GM23338 (cell line): ENCODE measurements around the gene MANBA. TPM values are rescaled to one million over a fixed set of nuclear protein-coding genes. Genes with fewer than 3 reads are reported as not detected.

ENCODE experiments used
- ATAC-seq: fragments of 200-7000 bp; cut with Tn5 transposase; 3 replicates; pipeline ENCODE4 v1.9.1; 2020
- DNase-seq: peaks from one replicate; pipeline ENCODE4 v3.0.0-alpha.2; 2015; ENCODE audit warnings: low spot score
- H2AFZ ChIP-seq: fragments of 200-600 bp; sonication (generic); 2 replicates; pipeline ENCODE4 v1.8.0; 2016; ENCODE audit warnings: antibody characterized with exemption, mild to moderate bottlenecking, moderate library complexity
- H3F3A ChIP-seq: fragments of 200-600 bp; sonication (generic); replicated peaks from 2 replicates; pipeline ENCODE4 v1.8.0; 2017; ENCODE audit warnings: antibody characterized with exemption, mixed run types, low read depth
- H3K27ac ChIP-seq: fragments of 200-600 bp; sonication (generic); 2 replicates; pipeline ENCODE4 v1.6.1; 2016; ENCODE audit warnings: low read depth
- H3K27me3 ChIP-seq: fragments of 200-600 bp; sonication (generic); 2 replicates; pipeline ENCODE4 v1.8.0; 2016; ENCODE audit warnings: mild to moderate bottlenecking, mixed run types, moderate library complexity; ENCODE audit not compliant: insufficient read depth
- H3K36me3 ChIP-seq: fragments of 200-600 bp; sonication (generic); 2 replicates; pipeline ENCODE4 v1.8.0; 2016; ENCODE audit warnings: mild to moderate bottlenecking; ENCODE audit not compliant: insufficient read depth
- H3K4me1 ChIP-seq: fragments of 200-600 bp; sonication (generic); 2 replicates; pipeline ENCODE4 v1.8.0; 2016; ENCODE audit warnings: mild to moderate bottlenecking, moderate library complexity; ENCODE audit not compliant: insufficient read depth
- H3K4me2 ChIP-seq: fragments of 200-600 bp; sonication (generic); 2 replicates; pipeline ENCODE4 v1.7.1; 2017; ENCODE audit warnings: mixed run types
- H3K4me3 ChIP-seq: fragments of 200-600 bp; sonication (generic); 2 replicates; pipeline ENCODE4 v1.6.1; 2016; ENCODE audit warnings: mixed run types
- H3K79me2 ChIP-seq: fragments of 200-600 bp; sonication (generic); replicated peaks from 2 replicates; pipeline ENCODE4 v1.8.0; 2017; ENCODE audit warnings: mild to moderate bottlenecking; ENCODE audit not compliant: insufficient read depth
- H3K9me2 ChIP-seq: fragments of 200-600 bp; sonication (generic); 2 replicates; pipeline ENCODE4 v1.8.0; 2017; ENCODE audit not compliant: insufficient read depth
- H4K20me1 ChIP-seq: fragments of 200-600 bp; sonication (generic); replicated peaks from 2 replicates; pipeline ENCODE4 v1.8.0; 2017; ENCODE audit warnings: mild to moderate bottlenecking; ENCODE audit not compliant: insufficient read depth
- H3K27ac Mint-ChIP-seq: 2 replicates; pipeline ENCODE4 v1.8.0; 2020; ENCODE audit warnings: inconsistent platforms, mild to moderate bottlenecking, moderate library complexity, mixed read lengths
- H3K27me3 Mint-ChIP-seq: 3 replicates; pipeline ENCODE4 v1.8.0; 2022; ENCODE audit warnings: low read depth, mild to moderate bottlenecking, moderate library complexity, mixed read lengths, inconsistent platforms; ENCODE audit not compliant: insufficient read depth, poor library complexity
- H3K36me3 Mint-ChIP-seq: 3 replicates; pipeline ENCODE4 v1.8.0; 2021; ENCODE audit warnings: low read depth, mild to moderate bottlenecking, inconsistent platforms, moderate library complexity, mixed read lengths
- H3K4me1 Mint-ChIP-seq: 3 replicates; pipeline ENCODE4 v1.8.0; 2020; ENCODE audit warnings: mild to moderate bottlenecking, inconsistent platforms, mixed read lengths
- H3K4me3 Mint-ChIP-seq: 3 replicates; pipeline ENCODE4 v1.8.0; 2021; ENCODE audit warnings: moderate library complexity, mild to moderate bottlenecking, inconsistent platforms, mixed read lengths
- H3K9me3 Mint-ChIP-seq: 3 replicates; pipeline ENCODE4 v1.8.0; 2020; ENCODE audit warnings: moderate library complexity, mild to moderate bottlenecking, inconsistent platforms, mixed read lengths
- CREB1 ChIP-seq: fragments of 250-450 bp; sonication (Bioruptor Pico); IDR thresholded peaks from 2 replicates; pipeline ENCODE4 v1.5.0; 2020; ENCODE audit warnings: low read depth, mild to moderate bottlenecking, moderate library complexity
- CTCF ChIP-seq, 2 experiments: fragments of 200-600 bp in 1 of 2; sonication (generic) in 1 of 2; conservative IDR thresholded peaks; 2 replicates each; pipeline versions ENCODE4 v1.5.1 to v1.6.1; 2016 to 2017; ENCODE audit warnings: antibody characterized with exemption in 2 of 2, low read depth in 2 of 2, mild to moderate bottlenecking in 2 of 2, moderate library complexity in 1 of 2
- ETS1 ChIP-seq: IDR thresholded peaks from 2 replicates; pipeline ENCODE4 v1.6.1; 2016; ENCODE audit warnings: antibody characterized with exemption
- EZH2 ChIP-seq: fragments of 200-600 bp; sonication (generic); IDR thresholded peaks from one replicate; pipeline ENCODE4 v1.8.0; 2017; ENCODE audit warnings: antibody characterized with exemption, mild to moderate bottlenecking, low read depth; ENCODE audit not compliant: unreplicated experiment
- EZH2phosphoT487 ChIP-seq: fragments of 200-600 bp; sonication (generic); IDR thresholded peaks from one replicate; pipeline ENCODE4 v1.8.1; 2018; ENCODE audit warnings: antibody characterized with exemption; ENCODE audit not compliant: unreplicated experiment
- JUNB ChIP-seq: IDR thresholded peaks from one replicate; pipeline ENCODE4 v1.6.1; 2016; ENCODE audit warnings: antibody characterized with exemption; ENCODE audit not compliant: unreplicated experiment
- NANOG ChIP-seq: IDR thresholded peaks from 2 replicates; pipeline ENCODE4 v1.6.1; 2016; ENCODE audit warnings: antibody characterized with exemption, borderline replicate concordance
- POLR2AphosphoS5 ChIP-seq: IDR thresholded peaks from 2 replicates; pipeline ENCODE4 v1.6.1; 2016; ENCODE audit warnings: antibody characterized with exemption, low read depth
- REST ChIP-seq: IDR thresholded peaks from one replicate; pipeline ENCODE4 v1.6.1; 2018; ENCODE audit warnings: antibody characterized with exemption; ENCODE audit not compliant: unreplicated experiment
- STAT1 ChIP-seq: IDR thresholded peaks from one replicate; pipeline ENCODE4 v1.6.1; 2016; ENCODE audit warnings: antibody characterized with exemption; ENCODE audit not compliant: unreplicated experiment
- ZNF114 ChIP-seq: fragments of 250-450 bp; sonication (Bioruptor Pico); IDR thresholded peaks from 2 replicates; pipeline ENCODE4 v1.5.0; 2020; ENCODE audit warnings: mild to moderate bottlenecking, moderate library complexity
- ZNF331 ChIP-seq: fragments of 250-450 bp; sonication (Bioruptor Pico); IDR thresholded peaks from 2 replicates; pipeline ENCODE4 v1.5.0; 2020; ENCODE audit warnings: low read depth, mild to moderate bottlenecking, moderate library complexity
- polyA plus RNA-seq: library from polyadenylated mRNA; unstranded; fragments of >200 nt; fragmentation: Nextera tagmentation; extraction: Ambion mirVana; gene quantifications from 2 replicates; pipeline ENCODE4 v1.2.1, GENCODE V29; 2016
- total RNA-seq: library from RNA; depleted of rRNA; stranded (reverse); fragments of >200 nt; shearing (Covaris generic); gene quantifications from 2 replicates; pipeline ENCODE4 v1.2.3, GENCODE V29; 2014

MANBA gene
- total and polyA plus RNA-seq, 2 experiments from 2014 or later, result 13.2 to 54.3 TPM

GRCh38 chr4:102647117-102647516, 113.7 kb downstream of the MANBA start (continued):
- TF ChIP-seq ETS1 (no peak), ZNF331 (CRISPR knock-in tag) (no peak), EZH2phosphoT487 (no peak), REST (no peak), CTCF (conservative IDR thresholded peaks at IDR 0.05; ENCODE audit: low read depth in 2 of 2) (no peak), NANOG (no peak)

- DNase-seq (no peak), ATAC-seq (no peak)
- H3K27me3 ChIP-seq, result no peaks in the 10 kb centered on the region
- no peak overlapping the region for H3K4me2 ChIP-seq
- Mint-ChIP-seq H3K4me3 (no peak overlapping the region), H3K9me3 (no peaks in the 10 kb centered on the region), H3K4me1 (no peaks in the 10 kb centered on the region), H3K27me3 (no peaks in the 10 kb centered on the region), H3K36me3 (peaks cover 2% of the 10 kb centered on the region; the same call in 2 of the 3 replicates), H3K27ac (no peak overlapping the region)
- no peaks in the 10 kb centered on the region for H3F3A ChIP-seq
- no peaks in the 10 kb centered on the region for H3K4me1 ChIP-seq
- no peak overlapping the region for H2AFZ ChIP-seq
- no peaks in the 10 kb centered on the region for H3K79me2 ChIP-seq
- no peak overlapping the region for H3K4me3 ChIP-seq
- H3K27ac ChIP-seq, result no peak overlapping the region
- no peak for TF ChIP-seq ZNF114
- TF ChIP-seq ETS1, result no peak
- no peak for TF ChIP-seq CREB1
- no peak for TF ChIP-seq REST
- TF ChIP-seq EZH2phosphoT487, result no peak
- no peak for TF ChIP-seq POLR2AphosphoS5
- TF ChIP-seq EZH2, result no peak
- no peak for TF ChIP-seq CTCF (conservative IDR thresholded peaks at IDR 0.05; ENCODE audit: low read depth in 2 of 2)
- TF ChIP-seq STAT1, result no peak
- no peak for TF ChIP-seq JUNB
- TF ChIP-seq NANOG, result no peak
- no peak for TF ChIP-seq ZNF331 (CRISPR knock-in tag)
- peaks cover 3% of the 10 kb centered on the region; the same call in 1 of the 2 replicates for H3K36me3 ChIP-seq
- H3K9me2 ChIP-seq, result no peaks in the 10 kb centered on the region
- no peaks in the 10 kb centered on the region for H4K20me1 ChIP-seq
Observed at GRCh38 chr4:102642631-102643298, 118.0 kb downstream of the MANBA start.
